Kidney (tissue), 22 donors: ENCODE data around the gene LIPE. TPM values are rescaled to one million over a fixed set of nuclear protein-coding genes. Genes with fewer than 3 reads are reported as not detected.

Experiments
- DNase-seq, 5 donors: peaks; one replicate each; pipeline ENCODE4 v3.0.0-alpha.2; 2013 to 2020
- FAIRE-seq: peaks from 2 replicates; lab custom pipeline; 2012; peaks lifted over from hg19 to GRCh38; lab: Jason Lieb, UNC
- H3K27ac ChIP-seq, 2 donors: one replicate each; pipeline ENCODE4 v1.7.0; 2013; ENCODE audit warnings: low read depth in 2 of 2, low read length in 2 of 2, inconsistent platforms in 1 of 2
- H3K27me3 ChIP-seq: one replicate; pipeline ENCODE4 v1.7.1; 2013; ENCODE audit warnings: low read length, inconsistent platforms; ENCODE audit not compliant: control insufficient read depth, insufficient read depth
- H3K36me3 ChIP-seq, 3 donors: one replicate each; pipeline versions ENCODE4 v1.7.0 to v1.7.1; 2013; ENCODE audit warnings: low read length in 3 of 3, control low read depth in 1 of 3, inconsistent platforms in 1 of 3; ENCODE audit not compliant: insufficient read depth in 3 of 3, control insufficient read depth in 2 of 3
- H3K4me1 ChIP-seq, 3 donors: one replicate each; pipeline versions ENCODE4 v1.7.0 to v1.7.1; 2013; ENCODE audit warnings: low read length in 3 of 3, inconsistent platforms in 1 of 3, low read depth in 1 of 3; ENCODE audit not compliant: control insufficient read depth in 2 of 3, insufficient read depth in 2 of 3
- H3K4me3 ChIP-seq, 3 donors: one replicate each; pipeline versions ENCODE4 v1.7.0 to v1.8.1; 2013; ENCODE audit warnings: low read length in 3 of 3, control low read depth in 1 of 3, inconsistent platforms in 1 of 3
- H3K9ac ChIP-seq, 3 donors: one replicate each; pipeline versions ENCODE4 v1.7.0 to v1.7.1; 2013; ENCODE audit warnings: low read length in 3 of 3, control low read depth in 1 of 3, inconsistent platforms in 1 of 3
- H3K9me3 ChIP-seq, 3 donors: one replicate each; pipeline versions ENCODE4 v1.7.0 to v1.7.1; 2013; ENCODE audit warnings: low read length in 3 of 3, control low read depth in 1 of 3, inconsistent platforms in 1 of 3; ENCODE audit not compliant: control insufficient read depth in 2 of 3, insufficient read depth in 1 of 3
- CTCF ChIP-seq: IDR thresholded peaks from 3 replicates; pipeline ENCODE4 v1.5.1; 2012; ENCODE audit warnings: mild to moderate bottlenecking, moderate library complexity, borderline replicate concordance; ENCODE audit not compliant: insufficient read depth; ENCODE audit errors: extremely low read depth
- intact Hi-C: fragments of 100-400 bp; cut with DNase I; formaldehyde crosslinking; loops from one replicate; pipeline ENCODE4 v1.11.1; 2022
- long read RNA-seq, 10 donors: library from polyadenylated mRNA in 1 of 10; unstranded in 1 of 10; transcript quantifications; one replicate each; pipeline ENCODE4 v2.0.0 and lab custom pipeline, GENCODE V29; 2021 to 2026
- polyA plus RNA-seq: library from polyadenylated mRNA; stranded (reverse); fragments of 350-450 nt; fragmentation: Illumina TruSeq; extraction: RNeasy Lipid Tissue Mini Kit (QIAGEN cat#74804); gene quantifications from one replicate; pipeline ENCODE4 v1.2.3, GENCODE V29; 2014; ENCODE audit warnings: low read depth, low replicate concordance; ENCODE audit not compliant: insufficient read depth
- total RNA-seq: library from RNA; stranded (reverse); fragmentation: NEBNext Ultra II Directional; extraction: Animal tissue kit (Norgen Biotek cat#: 25700); gene quantifications from one replicate; pipeline ENCODE4 v1.2.1, GENCODE V29; 2021
- donor health status: control.
- donor health status: control.
- donor health status: control.
- donor health status: control.
- donor health status: control.
- donor health status: DM: yes; HTN: yes; CAD: no.
- donor health status: Normal renal cell carcinoma (clear cell type).

Gene LIPE, protein sequence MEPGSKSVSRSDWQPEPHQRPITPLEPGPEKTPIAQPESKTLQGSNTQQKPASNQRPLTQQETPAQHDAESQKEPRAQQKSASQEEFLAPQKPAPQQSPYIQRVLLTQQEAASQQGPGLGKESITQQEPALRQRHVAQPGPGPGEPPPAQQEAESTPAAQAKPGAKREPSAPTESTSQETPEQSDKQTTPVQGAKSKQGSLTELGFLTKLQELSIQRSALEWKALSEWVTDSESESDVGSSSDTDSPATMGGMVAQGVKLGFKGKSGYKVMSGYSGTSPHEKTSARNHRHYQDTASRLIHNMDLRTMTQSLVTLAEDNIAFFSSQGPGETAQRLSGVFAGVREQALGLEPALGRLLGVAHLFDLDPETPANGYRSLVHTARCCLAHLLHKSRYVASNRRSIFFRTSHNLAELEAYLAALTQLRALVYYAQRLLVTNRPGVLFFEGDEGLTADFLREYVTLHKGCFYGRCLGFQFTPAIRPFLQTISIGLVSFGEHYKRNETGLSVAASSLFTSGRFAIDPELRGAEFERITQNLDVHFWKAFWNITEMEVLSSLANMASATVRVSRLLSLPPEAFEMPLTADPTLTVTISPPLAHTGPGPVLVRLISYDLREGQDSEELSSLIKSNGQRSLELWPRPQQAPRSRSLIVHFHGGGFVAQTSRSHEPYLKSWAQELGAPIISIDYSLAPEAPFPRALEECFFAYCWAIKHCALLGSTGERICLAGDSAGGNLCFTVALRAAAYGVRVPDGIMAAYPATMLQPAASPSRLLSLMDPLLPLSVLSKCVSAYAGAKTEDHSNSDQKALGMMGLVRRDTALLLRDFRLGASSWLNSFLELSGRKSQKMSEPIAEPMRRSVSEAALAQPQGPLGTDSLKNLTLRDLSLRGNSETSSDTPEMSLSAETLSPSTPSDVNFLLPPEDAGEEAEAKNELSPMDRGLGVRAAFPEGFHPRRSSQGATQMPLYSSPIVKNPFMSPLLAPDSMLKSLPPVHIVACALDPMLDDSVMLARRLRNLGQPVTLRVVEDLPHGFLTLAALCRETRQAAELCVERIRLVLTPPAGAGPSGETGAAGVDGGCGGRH
- total RNA-seq (8.9 TPM), polyA plus RNA-seq (9.9 TPM)
- long read RNA-seq, donor 1, result 0 reads
- long read RNA-seq, donor 2, result 0 reads
- long read RNA-seq, donor 3, partial matches to known transcripts, result 0 of 17 reads
- long read RNA-seq, donor 3, other reads (novel, unspliced or antisense), result 17 of 17 reads
- long read RNA-seq, donor 4, result 0 reads
- long read RNA-seq, donor 5, result 0 reads
- long read RNA-seq, donor 6, result 0 reads
- long read RNA-seq, donor 7, partial matches to known transcripts, result 0 of 4 reads
- long read RNA-seq, donor 7, other reads (novel, unspliced or antisense), result 4 of 4 reads
- long read RNA-seq, donor 8, result 0 reads
- long read RNA-seq, donor 9, result 0 reads
- long read RNA-seq, donor 10, result 0 reads

- no peak for TF ChIP-seq CTCF
- no peak for FAIRE-seq
- Histone ChIP-seq H3K4me1 (peaks cover 0 to 12% (median 6%) of the 10 kb centered on the region in 3 donors), H3K9me3 (no peaks in the 10 kb centered on the region), H3K9ac (no peak within 1 kb of the TSS), H3K27me3 (no peaks in the 10 kb centered on the region), H3K36me3 (no peaks in the 10 kb centered on the region), H3K4me3 (no peak within 1 kb of the TSS), H3K27ac (no peak within 1 kb of the TSS)
- intact Hi-C loops, result no loop called here
- DNase-seq, result peak in 2 of 5 donors; percentile 48 to 94
Observed at GRCh38 chr19:42427313-42427712, at the start of gene LIPE. Gene LIPE (minus strand): TSS chr19:42427388. CDS start chr19:42427149, 239 bp downstream.

DNA sequence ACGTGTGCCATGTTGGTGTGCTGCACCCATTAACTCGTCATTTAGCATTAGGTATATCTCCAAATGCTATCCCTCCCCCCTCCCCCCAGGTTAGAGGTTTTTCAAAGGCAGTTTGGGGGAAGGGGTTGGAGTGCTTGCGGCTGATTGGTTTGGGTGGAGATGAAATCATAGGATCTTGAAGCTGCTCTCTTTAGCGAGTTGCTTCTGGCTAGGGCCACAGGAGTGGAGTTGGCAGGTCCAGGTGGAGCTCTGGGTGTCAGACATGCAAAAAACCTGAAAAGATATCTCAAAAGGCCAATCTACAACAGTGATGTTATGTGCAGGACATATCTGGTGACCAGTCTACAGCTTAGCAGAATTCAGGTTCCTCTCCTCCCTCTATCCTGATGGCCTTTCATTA, 48.2 kb upstream of the LIPE start:
- no peaks in the 10 kb centered on the region for H3K9me3 ChIP-seq
- no peak overlapping the region for H3K27ac ChIP-seq
- FAIRE-seq (no peak), DNase-seq (no peak)
- H3K36me3 ChIP-seq, result no peaks in the 10 kb centered on the region
- H3K4me3 ChIP-seq, result no peak overlapping the region
- H3K4me1 ChIP-seq, result no peaks in the 10 kb centered on the region
- no peaks in the 10 kb centered on the region for H3K27me3 ChIP-seq
- TF ChIP-seq CTCF, result no peak
- H3K9ac ChIP-seq, result no peak overlapping the region
- intact Hi-C loops, result no loop called here

GRCh38 chr19:42474743-42475142, 47.6 kb upstream of the LIPE start:
- no peaks in the 10 kb centered on the region for H3K27me3 ChIP-seq
- H3K36me3 ChIP-seq, result no peaks in the 10 kb centered on the region
- FAIRE-seq (no peak), DNase-seq (no peak)
- H3K9ac ChIP-seq, result no peak overlapping the region
- no peaks in the 10 kb centered on the region for H3K4me1 ChIP-seq
- no peaks in the 10 kb centered on the region for H3K9me3 ChIP-seq
- intact Hi-C loops, result no loop called here
- H3K4me3 ChIP-seq, result no peak overlapping the region
- no peak overlapping the region for H3K27ac ChIP-seq
- no peak for TF ChIP-seq CTCF
